ENCODE measurements around the gene ADGB. TPM values are rescaled to one million over a fixed set of nuclear protein-coding genes. Genes with fewer than 3 reads are reported as not detected.
"Not testable (repeated sequence)": the region's sequence is repeated elsewhere in the genome, so short reads cannot be mapped to it uniquely, and the experiment has no call there.

The ADGB gene
- total RNA-seq, 4 donors from 2014 or later: 0.40 TPM; not detected in 3

DNA sequence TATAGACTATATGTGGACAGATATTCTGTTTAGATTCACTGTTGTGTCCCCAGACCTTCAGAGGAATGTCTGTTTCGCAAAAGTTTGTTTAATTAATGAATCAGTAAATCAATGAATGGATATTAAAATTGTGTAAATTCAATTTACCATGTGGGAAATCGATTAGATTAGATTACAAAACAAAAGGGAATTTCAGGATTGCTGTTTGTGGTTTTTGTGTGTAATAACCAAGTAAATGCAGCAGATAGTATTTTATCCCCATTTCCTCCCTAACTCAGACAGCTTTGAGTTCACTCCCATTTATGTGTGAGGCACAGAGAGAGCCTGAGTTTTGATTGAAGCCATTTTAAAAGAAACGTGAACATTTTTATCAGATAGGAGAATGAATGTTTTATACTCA lies 214.8 kb downstream of the ADGB start:
- WGBS, 2 donors: 75 to 79% methylated on average over 3 of the region's 3 CpGs
- no peak for DNase-seq
- H3K9me3 ChIP-seq: no peaks in the 10 kb centered on the region

GRCh38 chr6:146814148-146814750 lies 215.5 kb downstream of the ADGB start:
- H3K4me3 ChIP-seq (replicated peaks in 1 of 3): no peak overlapping the region
- intact Hi-C loops (cut with DNase I): no loop called here
- DNase-seq: no peak
- no peaks in the 10 kb centered on the region for H3K4me1 ChIP-seq
- H3K27ac ChIP-seq: no peak overlapping the region
- H3K9me3 ChIP-seq: no peaks in the 10 kb centered on the region
- H3K36me3 ChIP-seq: no peaks in the 10 kb centered on the region
- WGBS, 2 donors: 85 to 89% methylated on average over 1 of the region's 1 CpG
- TF ChIP-seq POLR2A (IDR thresholded peaks at IDR 0.05): no peak
- TF ChIP-seq CTCF (IDR thresholded peaks at IDR 0.05): no peak
- no peaks in the 10 kb centered on the region for H3K27me3 ChIP-seq

More for the DNA sequence above, 214.8 kb downstream of the ADGB start:
- Histone ChIP-seq H3K4me3 (replicated peaks in 1 of 3) (no peak overlapping the region), H3K4me1 (no peaks in the 10 kb centered on the region), H3K27ac (no peak overlapping the region), H3K27me3 (no peaks in the 10 kb centered on the region), H3K36me3 (no peaks in the 10 kb centered on the region)
- TF ChIP-seq POLR2A (IDR thresholded peaks at IDR 0.05): no peak
- no peak for TF ChIP-seq CTCF (IDR thresholded peaks at IDR 0.05)
- intact Hi-C loops (cut with DNase I): no loop called here

DNA sequence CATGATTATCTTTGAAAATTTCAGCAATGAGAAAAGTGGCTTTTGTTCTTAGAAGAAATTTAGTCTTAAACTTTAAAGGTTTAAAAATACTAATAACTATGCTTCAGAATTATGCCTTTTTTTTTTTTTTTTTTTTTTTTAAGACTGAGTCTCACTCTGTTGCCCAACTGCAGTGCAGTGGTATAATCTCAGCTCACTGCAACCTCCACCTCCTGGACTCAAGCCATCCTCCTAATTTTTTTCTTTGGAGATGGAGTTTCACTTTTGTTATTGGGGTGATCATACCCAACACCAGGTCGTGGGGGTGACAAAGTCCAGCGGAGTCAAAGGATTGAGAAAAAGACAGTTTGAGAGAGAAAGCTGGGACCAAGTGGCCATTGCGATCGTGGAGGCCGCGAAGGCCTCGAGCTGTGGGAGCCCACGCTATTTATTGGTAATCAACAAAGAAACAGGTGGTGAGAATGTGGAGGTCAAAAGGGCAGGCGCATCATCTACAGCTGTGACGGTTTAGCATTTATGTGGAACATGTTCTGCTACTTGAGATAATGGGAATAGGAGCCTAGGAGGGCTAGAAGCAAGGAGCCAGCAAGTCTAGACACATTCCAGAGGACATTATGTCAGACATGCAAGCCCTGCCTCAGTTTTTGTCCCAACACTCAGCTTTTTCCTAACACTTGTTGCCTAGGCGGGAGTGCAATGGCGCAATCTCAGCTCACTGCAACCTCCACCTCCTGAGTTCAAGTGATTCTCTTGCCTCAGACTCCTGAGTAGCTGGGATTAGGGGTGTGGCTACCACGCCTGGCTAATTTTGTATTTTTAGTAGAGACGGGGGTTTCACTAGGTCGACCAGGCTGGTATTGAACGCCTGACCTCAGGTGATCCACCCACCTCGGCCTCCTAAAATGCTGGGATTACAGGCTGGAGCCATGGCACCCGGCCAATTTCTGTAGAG lies 217.0 kb downstream of the ADGB start:
- H3K4me3 ChIP-seq (replicated peaks in 1 of 3); H3K36me3 ChIP-seq; H3K4me1 ChIP-seq; H3K27ac ChIP-seq; H3K27me3 ChIP-seq; H3K9me3 ChIP-seq; intact Hi-C loops (cut with DNase I); DNase-seq: not testable (repeated sequence)
- WGBS, 2 donors: 88% methylated on average over 18 of the region's 18 CpGs

DNA sequence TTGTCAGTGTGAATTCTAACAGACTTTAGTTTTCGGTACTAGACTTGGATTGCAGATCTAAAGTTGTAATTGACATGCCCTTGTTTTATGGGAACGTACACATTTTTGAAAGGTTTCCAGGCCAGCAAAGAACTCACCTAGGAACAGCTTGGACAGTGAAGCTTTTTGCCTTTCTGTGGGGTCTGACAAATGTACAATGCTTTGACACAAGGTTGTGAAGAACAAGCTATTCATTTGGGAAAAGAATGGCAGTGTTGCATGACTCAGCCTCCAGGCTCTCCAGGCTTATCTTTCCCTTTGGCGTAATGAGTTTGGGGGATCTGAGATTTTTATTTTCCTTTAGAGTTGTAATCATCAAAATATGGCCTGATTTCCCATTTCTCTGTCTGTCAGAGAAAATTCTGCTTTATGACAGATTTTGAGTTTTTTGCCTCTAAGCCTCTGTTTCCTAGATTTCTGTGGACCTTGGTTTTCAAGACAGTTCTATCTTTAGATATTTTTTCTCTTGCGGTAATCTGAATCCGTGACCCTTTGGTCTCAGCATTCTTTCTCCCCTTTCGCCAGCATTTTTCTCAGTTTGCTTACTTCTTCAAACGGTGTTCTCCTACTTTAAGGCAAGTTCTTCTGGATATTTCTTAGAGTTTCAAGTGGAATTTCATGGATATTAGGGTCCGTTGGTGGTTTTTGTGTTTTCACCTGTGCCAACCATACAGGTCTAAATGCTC lies 221.0 kb downstream of the ADGB start:
- H3K36me3 ChIP-seq: no peaks in the 10 kb centered on the region
- no peak overlapping the region for H3K4me3 ChIP-seq (replicated peaks in 1 of 3)
- intact Hi-C loops (cut with DNase I): no loop called here
- DNase-seq: no peak
- H3K27me3 ChIP-seq: no peaks in the 10 kb centered on the region
- no peak for TF ChIP-seq CTCF (IDR thresholded peaks at IDR 0.05)
- TF ChIP-seq POLR2A (IDR thresholded peaks at IDR 0.05): no peak
- no peak overlapping the region for H3K27ac ChIP-seq
- H3K4me1 ChIP-seq: no peaks in the 10 kb centered on the region
- WGBS, 2 donors: 78 to 80% methylated on average over 8 of the region's 8 CpGs
- H3K9me3 ChIP-seq: no peaks in the 10 kb centered on the region

DNA sequence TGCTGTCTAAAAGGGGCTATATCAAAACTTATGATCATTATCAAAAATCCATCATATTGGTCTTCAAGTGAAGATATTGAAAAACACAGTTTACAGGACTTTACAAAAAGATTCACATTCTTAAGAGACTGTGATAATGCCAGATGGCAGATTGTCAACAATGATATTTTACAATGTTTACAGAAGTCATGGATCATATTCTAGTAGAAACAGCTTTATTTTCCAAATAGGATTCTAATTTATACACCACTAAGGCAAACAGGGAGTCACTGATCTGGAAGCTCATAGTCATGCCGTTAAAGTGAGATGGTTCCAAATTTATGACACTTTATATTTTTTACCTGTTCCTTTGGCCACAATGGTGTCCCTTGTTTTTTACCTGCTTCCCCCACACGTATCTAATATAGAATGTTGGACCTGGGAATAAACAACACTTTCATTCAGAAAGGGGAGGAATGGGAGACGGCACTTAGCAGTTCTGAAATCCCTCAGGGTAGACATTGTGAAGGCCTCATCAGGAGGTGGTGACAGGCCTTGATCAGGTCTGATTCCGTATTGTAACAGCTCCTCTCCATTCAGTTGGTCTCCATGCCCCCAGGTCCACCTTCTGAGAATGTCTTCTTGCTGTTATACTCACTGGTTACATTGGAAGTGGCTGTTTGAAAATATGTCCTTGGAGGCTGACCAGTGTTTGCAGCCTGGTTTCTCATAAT lies 228.6 kb downstream of the ADGB start:
- intact Hi-C loops (cut with DNase I): no loop called here
- TF ChIP-seq CTCF (IDR thresholded peaks at IDR 0.05): no peak
- no peak for TF ChIP-seq POLR2A (IDR thresholded peaks at IDR 0.05)

More for the DNA sequence above, 228.6 kb downstream of the ADGB start:
- H3K4me1 ChIP-seq: no peaks in the 10 kb centered on the region
- 64 to 74% methylated on average over 4 of the region's 4 CpGs for WGBS, 2 donors
- H3K36me3 ChIP-seq: no peaks in the 10 kb centered on the region
- H3K9me3 ChIP-seq: no peaks in the 10 kb centered on the region
- DNase-seq: no peak
- H3K4me3 ChIP-seq (replicated peaks in 1 of 3): no peak overlapping the region
- no peaks in the 10 kb centered on the region for H3K27me3 ChIP-seq
- no peak overlapping the region for H3K27ac ChIP-seq

Data from thyroid gland (tissue), 4 donors.